Transverse colon (tissue), 3 donors: ENCODE results near the gene RTN3.

Experiments used
- CTCF ChIP-seq, 5 experiments: fragments of 200-600 bp in 3 of 5; fragments of 450-650 bp in 2 of 5; sonication (generic) in 3 of 5; IDR thresholded peaks; 1 replicate in 2 of 5; 2 replicates in 3 of 5; pipeline ENCODE4 v1.5.1; 2016 to 2017; ENCODE audit warnings: antibody characterized with exemption in 5 of 5, inconsistent platforms in 3 of 5, mild to moderate bottlenecking in 2 of 5, moderate library complexity in 1 of 5
- EP300 ChIP-seq: sonication (generic); formaldehyde crosslinking; IDR thresholded peaks from one replicate; pipeline ENCODE4 v1.6.1; 2017; ENCODE audit warnings: antibody characterized with exemption, low read depth
- POLR2A ChIP-seq: fragments of 450-650 bp; IDR thresholded peaks from one replicate; pipeline ENCODE4 v1.6.1; 2016; ENCODE audit warnings: antibody characterized with exemption, mild to moderate bottlenecking, moderate library complexity

- peak in 4 of 5 experiments; percentile 20 to 42 (median 34) for TF ChIP-seq CTCF (IDR thresholded peaks at IDR 0.05)
- no peak for TF ChIP-seq POLR2A
- no peak for TF ChIP-seq EP300
These were observed 10.6 kb upstream of the RTN3 start for GRCh38 chr11:63670433-63671321.
